Measurements from ENCODE around the gene ST7. TPM values are rescaled to one million over a fixed set of nuclear protein-coding genes. Genes with fewer than 3 reads are reported as not detected.

The ST7 gene
- total RNA-seq, 1 experiment from 2014 or later: 20.8 TPM

GRCh38 chr7:117064688-117065087, 111.4 kb downstream of the ST7 start:
- DNase-seq (ENCODE audit: low read depth): no peak

GRCh38 chr7:117065571-117066150, 112.4 kb downstream of the ST7 start:
- DNase-seq (ENCODE audit: low read depth): no peak

- DNase-seq (ENCODE audit: low read depth): no peak
These were observed 113.4 kb downstream of the ST7 start for GRCh38 chr7:117066668-117067067.

GRCh38 chr7:117067340-117067739, 114.0 kb downstream of the ST7 start:
- no peak for DNase-seq (ENCODE audit: low read depth)

GRCh38 chr7:117068511-117069145, 115.3 kb downstream of the ST7 start:
- DNase-seq (ENCODE audit: low read depth): no peak

GRCh38 chr7:117069379-117069778, 116.1 kb downstream of the ST7 start:
- DNase-seq (ENCODE audit: low read depth): no peak

GRCh38 chr7:117071551-117071950, 118.2 kb downstream of the ST7 start:
- no peak for DNase-seq (ENCODE audit: low read depth)

- DNase-seq (ENCODE audit: low read depth): peak; percentile 21
These were observed 119.4 kb downstream of the ST7 start for GRCh38 chr7:117072620-117073118.

- no peak for DNase-seq (ENCODE audit: low read depth)
These were observed 121.1 kb downstream of the ST7 start for GRCh38 chr7:117074378-117074777.

- DNase-seq (ENCODE audit: low read depth): no peak
These were observed 122.6 kb downstream of the ST7 start for GRCh38 chr7:117075934-117076333.

- DNase-seq (ENCODE audit: low read depth): no peak
These were observed 123.2 kb downstream of the ST7 start for GRCh38 chr7:117076426-117076943.

- DNase-seq (ENCODE audit: low read depth): no peak
These were observed 124.4 kb downstream of the ST7 start for GRCh38 chr7:117077658-117078057.

GRCh38 chr7:117082647-117083046, 129.3 kb downstream of the ST7 start:
- no peak for DNase-seq (ENCODE audit: low read depth)

GRCh38 chr7:117083648-117084047, 130.3 kb downstream of the ST7 start:
- no peak for DNase-seq (ENCODE audit: low read depth)

GRCh38 chr7:117084286-117084685, 131.0 kb downstream of the ST7 start:
- DNase-seq (ENCODE audit: low read depth): peak; percentile 14

- DNase-seq (ENCODE audit: low read depth): peak; percentile 78
These were observed 132.0 kb downstream of the ST7 start for GRCh38 chr7:117085275-117085674.

GRCh38 chr7:117085769-117086463, 132.6 kb downstream of the ST7 start:
- peak; percentile 73 for DNase-seq (ENCODE audit: low read depth)

- DNase-seq (ENCODE audit: low read depth): peak; percentile 11
These were observed 133.5 kb downstream of the ST7 start for GRCh38 chr7:117086788-117087187.

GRCh38 chr7:117087639-117088396, 134.5 kb downstream of the ST7 start:
- peak; percentile 22 for DNase-seq (ENCODE audit: low read depth)

- DNase-seq (ENCODE audit: low read depth): no peak
These were observed 135.4 kb downstream of the ST7 start for GRCh38 chr7:117088623-117089194.

- no peak for DNase-seq (ENCODE audit: low read depth)
These were observed 137.5 kb downstream of the ST7 start for GRCh38 chr7:117090791-117091190.
